GM19324 (cell line): ENCODE data around the gene NINJ1.

Experiments used
- ATAC-seq: cut with Tn5 transposase; IDR thresholded peaks from one replicate; pipeline ENCODE4 v1.9.1; 2021; ENCODE audit warnings: mild to moderate bottlenecking, moderate library complexity; ENCODE audit not compliant: unreplicated experiment, low FRiP score

The NINJ1 gene

GRCh38 chr9:93134015-93134739, at the start of gene NINJ1:
Gene NINJ1 (minus strand): TSS chr9:93134251. CDS start chr9:93134217, 34 bp downstream.
- ATAC-seq, result peak; percentile 72

- ATAC-seq, result no peak
These were observed 49.1 kb upstream of the NINJ1 start for GRCh38 chr9:93183131-93183662.

GRCh38 chr9:93182572-93182971, 48.5 kb upstream of the NINJ1 start:
- ATAC-seq, result no peak

- no peak for ATAC-seq
These were observed 47.8 kb upstream of the NINJ1 start for GRCh38 chr9:93181672-93182435.

- no peak for ATAC-seq
These were observed 46.9 kb upstream of the NINJ1 start for GRCh38 chr9:93180938-93181337.

GRCh38 chr9:93178851-93179786, 45.1 kb upstream of the NINJ1 start:
- ATAC-seq, result no peak

GRCh38 chr9:93177676-93178075, 43.6 kb upstream of the NINJ1 start:
- ATAC-seq, result no peak

- no peak for ATAC-seq
These were observed 40.9 kb upstream of the NINJ1 start for GRCh38 chr9:93174976-93175375.

- no peak for ATAC-seq
These were observed 39.5 kb upstream of the NINJ1 start for GRCh38 chr9:93173365-93174051.

GRCh38 chr9:93172666-93173364, 38.8 kb upstream of the NINJ1 start:
- no peak for ATAC-seq

- ATAC-seq, result no peak
These were observed 37.4 kb upstream of the NINJ1 start for GRCh38 chr9:93171261-93171990.

GRCh38 chr9:93170571-93170970, 36.5 kb upstream of the NINJ1 start:
- ATAC-seq, result no peak

- ATAC-seq, result no peak
These were observed 35.4 kb upstream of the NINJ1 start for GRCh38 chr9:93169444-93169843.

- ATAC-seq, result no peak
These were observed 34.5 kb upstream of the NINJ1 start for GRCh38 chr9:93168581-93168980.

GRCh38 chr9:93167838-93168237, 33.8 kb upstream of the NINJ1 start:
- no peak for ATAC-seq

GRCh38 chr9:93167185-93167584, 33.1 kb upstream of the NINJ1 start:
- no peak for ATAC-seq

- no peak for ATAC-seq
These were observed 32.6 kb upstream of the NINJ1 start for GRCh38 chr9:93166699-93167098.

- ATAC-seq, result no peak
These were observed 30.0 kb upstream of the NINJ1 start for GRCh38 chr9:93164085-93164484.
